Activated naive CD4-positive, alpha-beta T cell treated with Interleukin-2 at 50 U/mL for 16 hours (primary cell): ENCODE results near the gene TTC28.

Source experiments
- DNase-seq: peaks from one replicate; pipeline ENCODE4 v3.0.0-alpha.2; 2020

TTC28 gene

DNA sequence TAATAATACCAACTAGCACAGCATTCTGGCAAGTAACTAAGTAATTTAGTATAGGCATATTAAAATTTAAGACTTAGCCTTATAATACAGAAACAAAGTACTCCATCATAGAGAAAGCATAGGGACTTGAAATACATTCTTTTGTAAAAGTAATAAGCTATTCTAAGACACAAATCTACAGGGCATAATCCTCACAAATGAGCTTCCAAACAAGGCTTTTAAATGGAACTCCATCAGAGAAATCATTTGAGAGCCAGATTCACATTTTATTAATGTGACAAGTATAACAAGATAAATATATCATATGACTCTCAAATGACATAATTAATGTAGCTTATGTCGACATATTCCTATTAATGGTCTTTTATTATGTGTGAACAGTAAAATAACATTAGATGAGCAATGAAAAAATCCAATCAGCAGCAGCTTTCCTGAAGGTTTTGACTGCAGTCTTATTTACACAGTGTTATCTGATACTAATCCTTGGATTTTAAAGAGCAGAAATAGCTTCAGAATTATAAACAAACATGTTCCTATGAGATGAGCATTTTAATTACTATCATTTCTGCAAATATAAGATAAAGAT lies 241.4 kb downstream of the TTC28 start:
- no peak for DNase-seq

DNA sequence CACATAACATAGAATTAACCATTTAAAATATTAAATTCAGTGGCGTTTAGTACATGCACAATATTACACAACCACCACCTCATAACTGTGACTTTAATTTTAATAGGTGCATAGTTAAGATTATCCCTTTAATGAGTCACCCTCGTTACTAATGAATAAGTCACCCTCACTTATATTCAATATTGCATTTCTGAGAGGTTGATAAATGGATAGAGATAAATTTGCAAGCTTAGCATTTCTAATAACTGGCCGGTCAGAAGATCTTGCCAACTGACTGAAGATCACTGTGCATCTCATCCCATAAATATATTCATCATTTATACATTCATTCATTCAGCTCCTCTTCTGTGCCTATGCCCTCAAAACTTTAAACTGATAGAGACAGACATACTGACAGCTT lies 243.7 kb downstream of the TTC28 start:
- no peak for DNase-seq

DNA sequence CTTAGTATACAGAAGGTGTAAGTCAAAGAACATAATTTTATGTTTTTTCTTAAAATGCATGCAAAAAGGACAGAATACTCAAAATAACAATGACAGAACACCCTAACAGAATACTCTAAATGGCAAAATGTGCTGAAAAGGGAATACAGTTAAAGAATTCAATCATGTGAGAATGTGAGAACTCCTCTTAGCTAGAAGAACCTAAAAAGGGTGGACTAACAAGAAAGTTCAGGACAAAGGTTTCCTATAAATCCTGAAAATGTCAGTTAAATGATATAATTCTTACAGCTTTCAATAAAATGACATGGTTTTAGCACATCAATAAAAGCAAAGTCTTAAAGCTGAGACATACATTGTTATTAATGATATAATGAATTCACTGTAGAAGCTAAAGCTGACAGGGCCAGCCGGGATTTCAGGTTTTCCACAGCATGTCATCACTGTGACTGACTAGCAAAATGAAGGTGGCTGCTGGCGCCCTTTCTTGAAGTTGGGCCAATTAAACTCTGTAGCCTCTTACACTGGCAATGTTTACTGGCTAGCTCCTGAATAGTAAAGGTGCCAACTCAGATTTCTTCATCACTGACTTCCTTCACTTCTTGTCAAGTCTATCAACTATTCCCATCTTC lies 244.4 kb downstream of the TTC28 start:
- no peak for DNase-seq

DNA sequence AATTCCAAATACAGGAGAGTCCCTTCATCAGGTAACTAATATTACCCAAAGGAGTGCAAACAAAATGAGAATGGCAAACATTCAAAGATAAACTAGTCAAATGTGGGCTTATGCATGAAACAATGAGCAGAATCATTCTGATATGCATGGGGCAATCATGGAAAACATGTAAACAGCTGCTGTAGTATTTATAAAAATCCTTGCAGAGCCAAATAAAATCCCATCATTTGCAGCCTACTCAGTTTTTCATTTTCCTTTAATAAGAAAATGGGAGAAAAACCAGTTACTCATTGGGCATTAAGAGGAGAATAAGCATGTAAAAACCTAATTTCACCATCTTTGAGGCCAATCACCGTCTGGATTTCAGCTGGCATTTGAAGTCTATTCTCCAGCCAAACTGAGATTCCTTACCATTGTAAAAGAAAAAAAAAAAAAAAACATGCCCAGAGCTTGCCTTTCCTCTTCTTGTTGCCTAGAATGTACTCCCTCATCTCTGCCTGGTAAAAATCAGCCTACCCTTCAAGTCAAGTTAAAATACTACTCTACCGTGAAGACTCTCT lies 249.1 kb downstream of the TTC28 start:
- no peak for DNase-seq

- no peak for DNase-seq
Measured at GRCh38 chr22:28429711-28430110, 249.9 kb downstream of the TTC28 start.

GRCh38 chr22:28428271-28428670 lies 251.4 kb downstream of the TTC28 start:
- DNase-seq = no peak

DNA sequence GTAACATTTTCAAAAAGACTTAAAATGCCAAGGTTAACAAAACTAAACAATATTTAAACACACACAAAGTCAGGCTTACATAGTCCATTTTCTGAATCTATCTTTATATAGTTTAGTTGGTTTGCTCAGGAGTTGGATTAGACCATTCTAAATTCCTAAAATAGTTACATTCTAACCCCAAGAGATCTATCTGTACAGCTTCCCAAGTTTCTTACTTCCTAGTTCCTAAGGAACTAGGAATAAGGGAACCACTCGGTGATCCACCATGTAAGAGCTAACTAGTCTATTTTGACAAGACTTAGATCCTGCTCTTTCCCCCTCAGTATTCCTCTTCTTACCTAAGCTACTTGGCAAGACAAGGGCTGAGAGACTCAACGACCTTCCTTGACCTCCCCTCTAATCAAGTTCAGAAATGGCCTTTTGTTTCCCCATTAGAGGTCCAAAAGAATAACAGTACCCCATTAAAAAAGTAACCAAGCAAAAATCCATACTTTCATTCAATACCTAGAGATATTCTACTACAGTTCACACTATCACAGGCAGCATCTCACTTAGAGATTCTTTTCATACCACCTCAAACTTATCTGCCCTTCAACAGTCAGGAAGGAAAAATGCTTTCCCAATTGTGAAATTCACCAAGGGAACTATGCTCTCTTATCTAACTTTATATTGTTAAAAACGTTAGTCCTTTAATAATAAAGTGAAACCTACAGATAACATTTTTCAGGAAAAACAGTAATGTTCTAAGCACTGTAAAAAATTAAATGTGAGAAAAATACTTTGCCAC lies 253.1 kb downstream of the TTC28 start:
- no peak for DNase-seq

DNA sequence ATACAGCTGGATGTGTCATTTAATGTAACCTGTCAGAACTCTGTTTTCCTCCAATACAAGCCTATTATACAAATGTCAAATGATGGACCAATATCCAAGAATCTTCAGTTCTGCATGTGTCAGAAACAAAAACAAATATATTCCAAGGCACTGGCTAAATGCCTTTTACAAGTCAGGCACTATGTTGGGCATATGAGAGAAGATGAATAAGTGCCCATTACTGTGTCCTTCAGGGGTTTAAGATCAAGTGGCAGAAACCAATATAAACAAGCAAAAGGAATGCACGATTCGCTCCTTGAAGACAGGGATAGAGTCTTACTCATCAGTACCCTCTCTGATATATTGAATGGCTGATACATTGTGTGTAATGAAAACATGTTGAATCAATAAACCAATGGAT lies 254.4 kb downstream of the TTC28 start:
- DNase-seq = no peak

GRCh38 chr22:28424427-28425080 lies 255.1 kb downstream of the TTC28 start:
- DNase-seq = no peak

- no peak for DNase-seq
Measured at GRCh38 chr22:28419919-28420318, 259.7 kb downstream of the TTC28 start.

GRCh38 chr22:28418008-28418407 lies 261.6 kb downstream of the TTC28 start:
- no peak for DNase-seq

DNA sequence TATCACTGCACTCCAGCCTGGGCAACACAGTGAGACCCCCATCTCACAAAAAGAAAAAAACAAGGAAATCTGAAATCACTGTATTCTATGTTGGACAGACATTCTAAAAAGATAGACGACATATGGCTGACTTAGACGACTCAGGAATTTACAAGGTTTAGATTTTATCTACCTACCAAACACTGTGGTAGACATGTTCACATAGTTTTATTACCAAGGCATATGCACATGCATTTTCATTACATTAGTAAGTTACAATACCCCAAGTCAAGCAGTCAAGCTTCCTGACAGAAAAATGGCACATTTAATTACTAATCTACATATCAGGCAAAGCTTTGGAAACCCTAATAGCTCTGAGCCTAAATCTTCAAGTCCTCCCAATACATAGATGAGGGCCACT lies 262.2 kb downstream of the TTC28 start:
- DNase-seq = no peak

DNA sequence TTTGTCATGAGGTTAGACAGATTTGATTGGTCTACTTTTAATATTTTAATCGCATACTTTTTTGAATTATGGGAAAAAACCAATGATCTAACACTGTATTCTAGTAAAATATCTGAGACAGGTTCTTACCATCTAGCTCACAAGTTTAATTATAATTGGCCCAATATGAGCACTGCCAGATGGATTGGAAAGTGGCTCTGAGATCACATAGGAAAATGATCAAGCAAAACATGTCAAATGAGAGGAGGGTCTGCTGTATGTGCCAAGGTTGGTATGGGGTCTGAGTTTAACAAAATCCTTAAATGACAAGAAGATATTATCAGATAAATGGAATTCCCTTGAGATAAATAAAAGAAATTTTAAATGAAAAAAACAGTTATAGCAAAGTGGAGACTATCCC lies 264.7 kb downstream of the TTC28 start:
- DNase-seq = no peak

- DNase-seq = no peak
Measured at GRCh38 chr22:28413612-28414399, 265.8 kb downstream of the TTC28 start.

GRCh38 chr22:28412109-28412508 lies 267.5 kb downstream of the TTC28 start:
- no peak for DNase-seq

- DNase-seq = no peak
Measured at GRCh38 chr22:28411125-28411524, 268.5 kb downstream of the TTC28 start.

- no peak for DNase-seq
Measured at GRCh38 chr22:28410050-28410816, 269.4 kb downstream of the TTC28 start.

- DNase-seq = no peak
Measured at GRCh38 chr22:28408709-28409108, 270.9 kb downstream of the TTC28 start.

DNA sequence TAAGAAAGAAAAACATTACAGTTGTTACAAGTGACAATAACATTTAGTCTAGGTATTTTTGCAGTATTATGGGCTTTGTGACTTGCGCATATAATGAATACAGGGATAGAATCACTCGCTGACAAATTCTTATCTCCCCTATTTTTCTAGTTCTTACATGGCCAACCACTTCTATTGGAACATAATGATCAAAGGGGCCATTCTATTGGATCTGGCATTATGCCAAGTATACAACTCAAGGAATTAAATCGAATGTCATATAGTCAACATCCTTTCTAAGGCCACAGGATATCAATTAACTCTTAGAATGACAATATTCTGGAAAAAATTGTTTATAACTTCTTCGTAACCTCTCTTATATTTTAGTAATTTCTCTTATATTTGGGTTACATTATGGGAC lies 272.0 kb downstream of the TTC28 start:
- DNase-seq = no peak

GRCh38 chr22:28406246-28406645 lies 273.4 kb downstream of the TTC28 start:
- DNase-seq = no peak

- no peak for DNase-seq
Measured at GRCh38 chr22:28405588-28405987, 274.1 kb downstream of the TTC28 start.

DNA sequence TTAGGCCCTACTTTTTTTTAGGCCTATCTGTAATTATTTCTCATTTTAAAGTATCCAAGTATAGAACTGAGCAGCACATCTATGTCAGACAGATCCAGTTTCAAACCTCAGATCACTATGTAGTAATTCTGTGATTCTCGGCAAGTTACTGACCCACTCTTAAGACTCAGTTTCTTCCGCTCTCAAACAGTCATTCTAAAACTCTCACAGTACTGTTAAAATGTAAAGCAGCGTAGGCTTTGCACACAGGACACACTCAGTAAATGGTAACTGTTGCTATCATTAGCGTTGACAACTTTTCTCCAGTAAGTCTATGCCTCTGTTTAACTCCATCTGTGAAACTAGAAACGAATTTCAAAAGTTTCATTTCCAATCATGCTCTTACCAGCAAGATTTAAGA lies 277.1 kb downstream of the TTC28 start:
- no peak for DNase-seq
